Suppressor macrophage (primary cell): ENCODE results near the gene SPATA2.
"Not testable (repeated sequence)": the region's sequence is repeated elsewhere in the genome, so short reads cannot be mapped to it uniquely, and the experiment has no call there.

Source experiments
- DNase-seq, 4 experiments: peaks; one replicate each; pipeline ENCODE4 v3.0.0-alpha.2; 2020 to 2022

SPATA2 gene

DNA sequence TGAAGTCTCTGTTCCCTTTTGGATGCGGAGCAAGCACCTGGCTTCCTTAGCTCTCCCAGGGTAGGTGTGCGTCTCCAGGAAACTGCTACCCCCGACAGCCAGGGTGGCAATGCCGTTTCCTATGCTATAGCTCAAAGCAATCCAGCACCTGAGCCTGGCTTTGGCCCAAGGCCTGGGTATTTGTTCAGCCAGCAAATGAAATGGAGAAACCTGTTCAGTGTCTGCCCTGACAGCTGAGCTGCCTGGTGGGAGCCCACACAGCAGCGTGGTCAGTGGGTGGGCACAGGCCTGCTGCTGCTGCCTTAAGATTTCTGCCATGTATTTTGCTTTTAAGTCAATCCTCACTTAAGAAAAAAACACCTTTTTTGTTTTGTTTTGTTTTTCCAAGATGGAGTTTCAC is 13.7 kb downstream of the SPATA2 start:
- no peak for DNase-seq

DNA sequence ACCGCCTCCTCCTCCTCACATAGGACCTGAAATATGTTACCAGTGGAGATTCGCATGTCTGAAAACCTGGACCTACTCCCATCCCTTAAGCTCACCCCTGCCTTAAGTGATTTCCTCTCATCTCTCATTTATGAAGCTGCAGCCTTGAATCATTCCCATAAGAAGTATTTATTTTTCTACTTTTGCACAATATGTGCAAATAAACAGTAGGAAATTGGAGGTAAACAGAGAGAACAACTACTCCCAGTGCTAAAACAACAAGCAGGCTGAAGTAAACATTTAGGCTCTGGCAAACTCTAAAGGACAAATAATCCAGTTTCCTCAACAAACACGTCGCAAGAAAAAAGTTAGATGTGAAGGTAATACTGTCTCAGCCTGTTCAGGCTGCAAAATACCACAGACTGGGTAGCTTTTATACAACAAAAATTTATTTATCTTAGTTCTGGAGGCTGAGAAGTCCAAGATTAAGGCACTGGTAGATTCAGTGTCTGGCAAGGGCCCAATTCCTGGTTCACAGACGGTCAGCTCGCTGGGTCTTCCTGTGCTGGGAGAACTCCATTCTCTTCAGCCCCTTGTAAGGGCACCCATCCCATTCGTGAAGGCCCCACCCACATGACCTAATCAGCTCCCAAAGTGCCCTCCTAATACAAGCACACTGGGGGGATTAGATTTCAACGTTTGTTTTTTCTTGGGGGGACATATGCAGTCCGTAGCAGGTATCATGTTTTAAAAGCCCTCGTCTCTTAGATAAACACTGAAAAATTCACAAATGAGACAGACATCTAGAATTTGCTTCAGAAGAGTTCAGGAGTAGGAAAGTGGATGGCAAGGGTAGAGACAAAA is 15.6 kb downstream of the SPATA2 start:
- no peak for DNase-seq

DNA sequence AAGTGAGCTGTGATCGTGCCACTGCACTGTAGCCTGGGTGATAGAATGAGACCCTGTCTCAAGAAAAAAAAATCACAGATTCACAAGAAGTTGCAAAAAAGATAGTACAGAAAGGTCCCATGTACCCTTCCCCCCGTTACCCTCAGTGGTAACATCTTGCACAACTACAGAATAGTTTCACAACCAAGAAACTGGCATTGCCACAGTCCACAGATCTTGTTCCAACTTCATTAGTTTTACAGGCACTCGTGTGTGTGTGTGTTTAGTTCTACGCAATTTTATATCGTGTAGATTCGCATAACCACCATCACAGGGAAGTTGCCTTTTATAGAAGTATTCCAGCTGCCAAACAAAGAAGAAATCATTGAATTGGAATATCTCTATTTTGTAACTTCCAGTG is 19.1 kb downstream of the SPATA2 start:
- peak; percentile 53 to 76 (median 65) for DNase-seq

DNA sequence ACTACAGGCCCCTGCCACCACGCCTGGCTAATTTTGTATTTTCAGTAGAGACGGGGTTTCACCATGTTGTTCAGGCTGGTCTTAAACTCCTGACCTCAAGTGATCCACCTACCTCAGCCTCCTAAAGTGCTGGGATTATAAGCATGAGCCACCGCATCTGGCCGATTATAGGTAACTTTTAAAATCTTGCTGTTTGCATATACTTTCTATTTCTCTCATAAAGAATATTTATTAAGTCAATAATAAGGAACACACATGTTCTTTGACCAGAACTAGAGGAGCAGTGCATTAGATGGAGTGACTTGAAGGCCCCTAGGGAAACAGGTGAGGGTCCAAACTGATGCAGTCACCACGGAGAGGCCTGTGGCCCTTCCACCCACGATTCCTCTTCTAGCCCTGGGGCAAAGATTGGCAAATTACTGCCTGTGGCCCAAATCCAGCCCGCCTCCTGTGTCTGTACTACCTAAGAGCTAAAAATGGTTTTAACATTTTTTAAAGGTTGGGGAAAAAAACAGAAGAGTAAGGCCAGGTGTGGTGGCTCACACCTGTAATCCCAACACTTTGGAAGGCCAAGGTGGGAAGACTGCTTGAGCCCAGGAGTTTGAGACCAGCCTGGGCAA is 19.7 kb downstream of the SPATA2 start:
- not testable (repeated sequence) for DNase-seq

DNA sequence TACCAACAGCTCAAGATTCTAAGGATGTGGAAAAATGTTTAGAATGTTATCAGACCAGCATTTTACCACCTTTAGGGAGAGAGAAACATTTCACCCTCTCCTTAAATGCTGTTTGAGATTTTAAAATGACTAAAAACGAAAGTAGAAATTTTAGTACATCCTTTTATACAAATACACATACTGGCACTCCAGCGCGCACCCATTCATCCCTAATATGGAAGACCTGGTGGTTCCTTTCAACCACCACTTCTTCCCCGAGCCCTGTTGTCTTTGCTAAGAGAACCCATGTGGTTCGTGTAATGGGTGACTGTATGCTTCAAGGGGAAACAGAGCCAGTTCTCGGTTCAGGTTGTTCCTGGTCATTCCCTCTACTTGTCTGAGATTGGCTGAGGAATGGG is 21.3 kb downstream of the SPATA2 start:
- peak in 3 of 4 experiments; percentile 28 to 35 (median 34) for DNase-seq

DNA sequence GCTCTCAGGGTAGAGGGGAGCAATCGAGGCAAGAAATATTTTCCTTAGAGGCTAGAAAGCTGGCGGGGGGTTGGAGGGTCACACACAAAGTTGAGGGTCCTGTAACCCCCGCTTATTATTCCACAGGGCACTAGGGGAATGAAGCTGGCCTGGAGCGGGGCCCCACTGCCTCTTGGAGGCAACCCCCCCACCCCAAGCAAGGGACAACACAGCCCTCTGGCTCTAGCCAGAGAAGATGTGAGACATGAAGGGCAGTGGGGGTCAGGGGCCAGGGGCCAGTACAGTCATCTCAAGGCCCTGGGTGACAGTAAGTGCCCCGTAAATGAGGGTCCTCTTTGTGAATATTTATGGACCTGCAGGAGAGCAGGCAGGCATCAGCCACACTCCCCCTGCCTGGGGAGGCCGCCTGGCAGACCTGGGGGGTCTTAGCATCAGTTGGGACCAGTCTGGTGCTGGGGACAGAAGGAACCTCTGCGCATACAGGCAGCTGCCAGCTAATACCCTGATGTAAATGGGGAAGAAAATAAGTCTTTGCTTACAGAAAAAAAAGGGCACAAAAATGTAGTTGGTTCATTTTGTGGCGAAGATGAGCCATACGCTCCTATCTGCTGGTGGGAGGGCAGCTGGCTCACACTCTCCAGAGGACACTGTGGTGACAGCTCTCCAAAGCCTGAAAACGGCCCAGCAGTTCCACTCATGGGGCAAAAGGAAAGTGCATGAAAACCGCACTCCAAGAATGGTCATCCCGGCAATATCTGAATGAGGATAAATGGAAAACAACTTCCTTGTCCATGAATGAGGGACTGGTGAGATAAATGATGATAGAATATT is 21.9 kb downstream of the SPATA2 start:
- peak; percentile 54 to 77 (median 71) for DNase-seq

DNA sequence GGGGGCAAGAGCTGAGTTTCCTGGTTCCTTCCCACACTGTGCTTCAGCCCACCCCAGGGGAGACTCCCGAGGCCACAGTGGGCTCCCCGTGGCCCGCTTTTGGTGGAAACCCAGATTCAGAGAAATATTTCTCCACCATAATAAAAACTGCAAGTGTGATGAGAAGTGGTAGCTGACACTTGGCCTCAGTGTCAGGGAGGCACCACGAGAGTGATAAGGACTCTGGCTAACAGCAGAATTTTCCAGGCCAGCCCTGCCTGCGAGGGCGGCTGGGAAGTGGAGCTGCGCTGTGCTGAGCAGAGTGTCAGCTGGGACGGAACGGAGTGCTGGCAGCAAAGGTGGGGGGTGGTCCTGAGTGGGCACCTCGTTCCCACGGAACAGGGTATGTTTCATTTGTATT is 22.5 kb downstream of the SPATA2 start:
- no peak for DNase-seq

DNA sequence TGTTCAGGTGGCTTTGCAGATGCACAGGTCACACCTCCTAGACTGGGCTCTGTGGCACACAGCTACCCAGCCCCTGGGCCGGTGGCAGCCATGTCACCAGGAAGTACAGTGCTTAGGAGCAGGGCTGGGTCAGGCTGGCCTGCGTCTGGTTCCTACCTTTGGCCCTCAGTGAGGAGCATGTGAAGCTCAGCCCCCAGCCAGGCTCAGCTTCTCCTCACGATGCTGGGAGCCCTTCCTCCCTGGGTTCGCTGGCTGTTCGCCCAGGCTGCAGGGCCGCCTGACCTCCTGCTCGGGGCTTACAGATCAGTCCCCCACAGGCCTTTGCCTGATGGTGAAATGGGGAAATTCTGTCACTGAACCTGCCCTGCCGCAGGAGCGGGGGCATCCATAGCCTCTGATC is 23.1 kb downstream of the SPATA2 start:
- DNase-seq, result peak in 3 of 4 experiments; percentile 9 to 39 (median 29)

DNA sequence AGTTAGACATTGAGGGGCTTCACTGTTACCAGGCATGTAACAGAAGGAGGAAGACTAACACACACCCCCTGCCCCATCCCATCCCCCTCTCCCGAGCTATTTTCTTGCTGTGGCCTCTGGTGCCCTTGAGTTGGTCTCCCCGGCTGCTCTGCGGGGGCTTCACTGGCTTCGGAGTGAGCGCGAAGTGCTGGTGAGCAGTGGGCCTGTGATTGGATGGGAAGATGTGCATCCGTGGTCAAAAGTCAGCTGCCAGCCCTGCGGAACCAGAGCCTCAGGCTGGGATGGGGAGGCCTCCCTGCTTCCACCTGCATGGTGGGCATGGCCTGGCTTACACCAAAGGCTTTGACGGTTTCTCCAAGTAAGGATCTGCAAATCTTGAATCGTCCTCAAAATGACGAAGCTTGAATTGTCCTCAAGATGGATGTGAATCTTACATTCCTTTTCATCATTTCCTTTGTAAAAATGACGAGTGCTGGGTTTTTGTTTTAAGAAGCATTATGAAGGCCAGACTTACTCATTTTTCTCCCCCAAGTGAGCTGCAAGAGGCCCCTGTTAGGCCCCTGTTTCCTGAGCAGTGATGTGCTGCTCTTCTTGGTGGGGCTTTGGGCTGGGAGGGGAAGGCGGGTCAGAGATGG is 23.7 kb downstream of the SPATA2 start:
- no peak for DNase-seq

DNA sequence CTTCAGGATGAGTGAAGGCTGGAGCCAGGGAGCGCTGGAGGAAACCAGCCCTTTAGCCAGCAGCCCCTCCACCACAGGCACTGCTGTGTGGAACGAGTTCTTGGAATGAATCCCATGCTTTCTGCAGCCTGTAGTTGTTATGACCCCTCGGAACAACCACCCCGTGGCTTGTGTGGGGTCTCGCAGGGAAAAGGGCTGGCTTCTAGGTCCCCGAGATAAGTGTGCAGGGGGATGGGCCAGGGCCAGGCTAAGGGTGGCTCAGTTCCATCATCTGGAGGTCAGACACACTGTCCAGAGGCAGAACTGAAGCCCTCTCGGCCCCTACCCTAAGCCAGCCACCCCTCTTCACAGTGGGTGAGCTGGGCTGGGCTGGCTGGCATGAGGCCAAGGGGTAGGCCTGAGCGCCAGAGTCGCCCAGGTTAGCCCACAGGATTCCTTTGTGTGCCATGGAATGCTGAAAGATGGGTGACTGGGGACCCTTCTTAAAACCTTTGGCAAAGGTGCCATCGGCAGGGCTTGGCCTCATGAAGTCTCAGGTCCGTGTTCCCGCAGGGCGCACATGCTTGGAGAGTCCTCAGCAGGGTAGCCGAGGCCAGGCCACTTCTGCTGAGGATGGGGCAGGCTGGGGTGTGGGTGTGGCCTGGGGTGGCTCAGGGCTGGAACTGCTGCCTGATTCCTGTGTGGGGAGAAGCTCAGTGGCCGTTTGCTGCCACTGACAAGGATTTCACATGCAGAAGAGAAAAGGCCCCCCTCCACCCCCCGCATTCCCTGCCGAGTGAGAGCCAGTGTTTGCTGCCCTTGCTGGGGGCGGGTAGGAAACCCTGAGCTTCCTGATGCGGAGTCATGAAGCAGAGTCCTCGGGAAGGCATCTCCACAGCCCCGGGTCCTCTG is 24.6 kb downstream of the SPATA2 start:
- DNase-seq, result peak; percentile 11 to 42 (median 37)

DNA sequence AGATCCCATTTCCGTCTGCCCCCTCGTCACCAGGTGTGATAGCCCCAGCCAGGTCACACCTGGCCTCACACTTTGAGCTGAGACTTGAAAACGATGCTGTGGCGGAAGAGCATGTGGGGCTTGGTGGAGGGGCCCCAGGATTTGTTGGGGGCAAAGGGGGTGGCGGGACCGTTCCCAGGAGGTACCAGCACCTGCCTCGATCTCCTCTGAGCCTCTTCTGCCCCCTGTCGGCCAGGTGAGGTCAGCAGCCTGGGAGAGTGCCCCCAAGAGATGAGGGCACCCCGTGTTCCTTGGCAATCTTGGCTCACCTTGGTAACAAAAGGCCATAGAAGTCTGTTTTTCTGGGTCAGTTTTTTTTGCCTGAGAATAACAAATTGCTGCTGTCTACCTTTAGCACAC is 25.4 kb downstream of the SPATA2 start:
- no peak for DNase-seq

DNA sequence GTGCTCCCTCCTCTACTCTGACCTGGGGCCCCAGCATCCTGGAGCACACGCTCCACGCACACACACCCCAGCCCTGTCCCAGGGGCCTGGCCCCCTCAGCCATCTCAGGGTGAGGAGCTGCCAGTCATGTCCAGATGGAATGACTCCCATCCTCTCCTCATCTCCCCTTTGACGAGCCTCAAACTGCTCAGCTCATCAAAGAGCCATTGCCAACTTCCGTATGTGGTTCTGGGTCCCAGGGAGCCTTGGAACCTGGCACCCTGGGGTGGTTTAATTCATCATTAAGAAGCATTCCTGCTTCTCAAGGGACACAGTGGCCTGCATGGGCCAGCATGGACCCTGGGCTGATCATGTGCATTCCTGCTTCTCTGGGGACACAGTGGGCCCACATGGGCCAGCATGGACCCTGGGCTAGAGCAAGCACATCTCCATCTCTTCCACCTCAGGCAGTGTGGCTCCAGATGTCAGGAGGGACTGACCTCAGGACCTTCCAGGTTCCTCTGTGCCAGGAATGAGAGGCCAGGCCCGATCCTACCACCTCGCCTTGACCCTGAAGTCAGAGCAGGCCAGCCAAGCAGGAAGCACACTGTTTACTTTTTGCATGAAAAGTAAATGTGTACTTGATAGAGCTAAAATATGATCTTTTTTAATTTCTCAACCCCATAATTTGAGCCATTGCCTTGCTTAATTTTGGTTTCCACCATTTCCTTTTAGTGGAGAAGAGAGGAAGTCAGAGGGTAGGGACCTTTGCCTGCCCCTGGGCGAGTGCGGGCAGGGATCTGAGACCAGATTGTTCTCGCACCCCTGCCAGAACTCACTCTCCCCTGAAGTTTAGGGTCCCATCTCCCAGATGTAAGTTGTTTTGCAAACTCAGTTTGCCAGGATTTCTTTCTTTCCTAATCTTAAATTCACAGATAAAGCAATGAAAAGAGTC is 26.1 kb downstream of the SPATA2 start:
- peak in 3 of 4 experiments; percentile 16 to 49 (median 46) for DNase-seq

DNA sequence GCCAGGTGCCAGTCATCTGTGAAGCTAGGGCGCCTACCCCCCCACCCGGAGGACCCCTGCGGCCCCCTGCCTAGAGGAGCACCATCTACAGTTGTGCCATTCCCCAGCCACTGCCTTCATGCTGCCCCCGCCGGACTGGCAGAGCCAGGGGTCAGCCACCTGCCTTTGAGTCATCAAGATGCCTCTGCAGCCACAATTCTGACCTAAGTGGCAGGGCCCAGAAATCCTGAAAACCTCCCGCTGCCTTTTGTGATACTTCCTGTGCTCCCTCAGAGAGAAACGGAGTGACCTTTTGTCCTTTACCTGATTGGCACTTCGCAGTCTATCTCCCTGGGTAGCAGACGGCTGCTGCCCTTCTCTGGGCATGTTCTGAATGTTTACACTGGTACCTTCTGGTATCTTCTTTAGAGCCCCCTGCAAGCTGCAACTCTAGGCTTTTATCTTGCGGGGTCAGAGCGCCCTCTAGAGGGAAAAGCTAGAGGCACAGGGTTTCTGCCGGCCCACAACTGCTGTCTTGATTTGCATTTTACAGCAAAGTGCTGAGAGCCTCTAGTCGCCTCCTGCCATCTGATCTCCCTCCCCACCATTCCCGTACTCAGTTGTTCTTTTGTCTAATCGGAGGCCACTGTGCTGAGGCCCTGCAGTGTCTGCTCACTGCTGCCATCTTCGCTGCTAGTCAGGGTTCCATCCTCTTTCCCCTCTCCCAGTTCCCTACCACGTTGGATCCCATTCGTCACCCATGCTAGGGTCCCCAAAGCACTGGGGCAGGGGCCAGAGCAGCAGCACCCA is 26.9 kb downstream of the SPATA2 start:
- DNase-seq, result peak; percentile 48 to 65 (median 52)

DNA sequence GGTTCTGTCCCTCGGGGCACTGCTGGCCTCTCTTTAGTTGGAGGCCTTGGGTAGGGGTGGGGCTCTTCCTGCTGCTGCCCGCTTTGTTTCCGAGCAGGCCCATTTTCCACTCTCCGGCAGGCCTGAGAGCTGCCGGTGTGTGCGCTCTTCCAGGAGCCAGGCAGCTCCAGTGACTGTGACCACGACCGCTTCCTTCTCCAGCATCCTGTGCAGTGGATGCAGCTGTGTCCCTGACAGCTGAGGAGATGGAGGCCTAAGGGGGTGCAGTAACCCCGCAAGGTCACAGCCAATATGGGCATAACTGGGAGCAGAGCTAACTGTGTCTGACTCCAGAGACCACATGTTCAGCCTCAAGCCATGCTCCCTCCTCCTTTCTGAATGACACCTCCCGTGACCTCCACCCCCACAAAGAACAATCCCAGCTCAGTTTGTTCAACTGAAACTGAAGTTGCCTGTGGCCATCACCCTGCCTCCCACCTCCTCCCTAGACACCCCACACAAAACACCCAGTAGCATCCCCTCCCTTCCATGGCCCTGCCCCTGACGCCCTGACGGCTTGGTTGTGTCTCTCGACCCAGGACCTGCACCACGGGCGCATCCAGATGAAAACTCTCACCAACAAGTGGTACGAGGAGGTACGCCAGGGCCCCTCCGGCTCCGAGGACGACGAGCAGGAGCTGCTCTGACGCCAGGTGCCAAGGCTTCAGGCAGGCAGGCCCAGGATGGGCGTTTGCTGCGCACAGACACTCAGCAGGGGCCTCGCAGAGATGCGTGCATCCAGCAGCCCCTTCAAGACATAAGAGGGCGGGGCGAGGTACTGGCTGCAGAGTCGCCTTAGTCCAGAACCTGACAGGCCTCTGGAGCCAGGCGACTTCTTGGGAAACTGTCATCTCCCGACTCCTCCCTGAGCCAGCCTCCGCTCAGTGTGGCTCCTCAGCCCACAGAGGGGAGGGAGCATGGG is 27.8 kb downstream of the SPATA2 start:
- DNase-seq, result peak in 3 of 4 experiments; percentile 28 to 43 (median 35)

DNA sequence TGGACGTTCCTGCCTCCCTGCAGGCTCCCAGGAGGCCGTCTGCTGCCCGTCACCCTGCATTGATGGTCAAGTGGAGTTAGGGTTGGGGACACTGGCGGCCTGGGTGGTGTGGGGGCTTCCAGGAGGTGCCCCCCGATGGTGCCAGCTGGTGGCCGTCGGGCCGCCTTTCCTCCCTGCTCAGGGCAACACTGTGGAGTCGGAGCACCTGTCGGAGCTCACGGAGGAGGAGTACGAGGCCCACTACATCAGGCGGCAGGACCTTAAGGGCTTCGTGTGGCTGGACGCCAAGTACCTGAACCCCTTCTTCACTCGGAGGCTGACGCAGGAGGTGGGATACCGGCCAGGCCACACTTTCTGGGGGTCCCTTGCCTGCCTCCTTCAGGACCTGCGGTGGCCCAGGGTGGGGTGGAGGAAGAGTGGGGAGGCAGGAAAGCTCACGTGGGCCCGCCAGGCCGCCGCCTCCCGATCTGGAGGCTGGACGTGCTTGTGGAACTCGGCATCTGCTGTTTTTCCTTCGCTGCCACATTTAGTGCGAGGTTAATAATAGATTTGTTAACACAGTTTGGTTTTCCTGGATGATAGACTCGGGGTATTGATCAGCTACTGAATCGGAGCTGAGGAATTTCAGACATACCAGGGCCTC is 28.6 kb downstream of the SPATA2 start:
- no peak for DNase-seq

DNA sequence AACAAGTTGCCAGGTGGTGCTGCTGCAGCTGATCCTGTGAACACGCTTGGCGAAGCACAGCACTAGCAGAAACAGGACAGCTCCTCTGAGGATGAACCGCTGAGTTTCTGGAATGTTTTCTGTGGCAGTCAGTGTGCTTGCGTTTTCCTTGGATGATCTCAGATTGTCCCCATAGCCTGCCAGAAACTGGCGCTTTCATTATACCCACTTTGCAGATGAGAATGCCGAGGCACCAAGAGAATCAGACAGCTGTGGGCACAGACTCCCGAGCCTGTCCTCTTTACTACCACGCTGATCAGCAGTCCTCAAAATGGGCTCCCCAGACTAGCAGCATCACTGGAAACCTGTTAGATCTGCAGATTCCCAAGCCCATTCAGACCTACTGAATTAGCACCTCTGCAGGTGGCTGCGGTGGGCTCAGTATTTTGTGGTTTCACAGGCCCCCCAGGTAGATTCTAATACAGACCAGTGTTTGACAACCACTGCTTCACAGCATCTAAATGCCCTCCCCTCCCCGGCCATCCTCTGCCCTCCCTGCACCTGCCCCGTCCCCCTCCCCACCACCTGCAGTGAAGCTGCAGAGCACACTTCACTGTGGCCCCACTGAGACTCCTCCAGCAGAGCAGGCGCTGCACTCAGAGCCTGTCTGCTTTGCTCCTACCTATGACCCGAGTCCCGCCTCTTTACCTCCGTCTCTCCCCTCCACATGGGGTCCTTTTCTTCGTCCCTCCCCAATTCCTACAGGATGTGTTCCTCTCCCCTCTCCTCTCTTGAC is 29.6 kb downstream of the SPATA2 start:
- no peak for DNase-seq

DNA sequence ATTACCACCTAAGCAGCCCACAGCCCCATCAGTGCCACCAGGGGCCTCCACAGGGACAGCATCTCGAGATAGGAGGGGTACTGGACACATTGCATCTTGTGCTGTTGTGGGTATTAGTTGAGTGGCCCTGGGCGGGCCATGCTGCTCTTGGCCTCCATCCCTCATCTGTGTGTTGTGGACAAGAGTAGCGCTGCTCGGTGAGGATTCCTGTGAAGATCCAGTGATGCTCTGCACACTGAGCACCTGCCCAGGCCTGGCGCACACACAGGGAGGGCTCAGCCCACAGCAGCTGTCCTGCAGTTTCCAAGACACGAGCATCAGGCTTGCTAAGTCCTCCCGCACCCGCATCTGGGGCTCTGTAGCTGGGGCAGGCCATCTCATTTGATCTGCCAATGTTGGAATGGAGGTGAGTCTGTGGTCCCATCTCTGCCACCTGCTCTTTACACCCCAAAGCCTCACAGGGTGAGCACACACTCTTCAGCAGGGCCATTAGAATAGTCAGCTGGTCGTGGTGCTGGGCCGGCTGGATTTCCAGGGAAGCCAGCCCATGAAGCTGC is 32.0 kb downstream of the SPATA2 start:
- no peak for DNase-seq
